ENCODE measurements around the gene FAM124B.

DNA sequence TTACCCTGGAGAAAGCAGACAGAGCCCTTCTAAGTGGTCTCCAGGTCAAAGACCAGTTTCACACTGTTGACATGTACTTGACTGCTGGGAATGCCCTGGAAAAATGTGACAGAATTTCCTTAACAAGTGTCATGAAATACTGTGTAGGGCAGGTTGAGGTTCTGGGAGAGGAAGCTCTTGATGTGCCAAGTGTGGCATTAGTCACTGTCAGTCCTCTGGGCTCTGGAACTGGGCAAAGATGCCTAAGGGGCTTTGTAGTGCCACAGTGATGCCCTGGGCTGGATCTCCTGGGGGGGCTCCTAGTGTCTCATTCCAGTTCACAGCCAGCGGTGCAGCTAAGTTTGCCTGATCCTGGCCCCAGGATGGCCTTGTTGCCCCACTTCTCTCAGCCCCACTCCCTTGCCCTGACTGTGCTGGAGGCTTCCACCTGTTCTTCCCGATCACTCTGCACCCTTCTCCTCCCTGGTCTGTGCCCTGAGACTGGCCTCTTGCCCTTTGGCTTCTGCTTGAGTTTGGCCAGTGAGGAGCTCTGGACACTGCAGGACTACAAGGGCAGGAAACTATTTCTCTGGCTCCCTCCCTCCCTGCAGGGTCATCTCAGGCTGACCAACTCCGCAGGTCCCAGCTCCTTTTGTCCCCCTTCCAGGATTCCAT is 27.0 kb upstream of the FAM124B start:
- TF ChIP-seq, protein P1, sequence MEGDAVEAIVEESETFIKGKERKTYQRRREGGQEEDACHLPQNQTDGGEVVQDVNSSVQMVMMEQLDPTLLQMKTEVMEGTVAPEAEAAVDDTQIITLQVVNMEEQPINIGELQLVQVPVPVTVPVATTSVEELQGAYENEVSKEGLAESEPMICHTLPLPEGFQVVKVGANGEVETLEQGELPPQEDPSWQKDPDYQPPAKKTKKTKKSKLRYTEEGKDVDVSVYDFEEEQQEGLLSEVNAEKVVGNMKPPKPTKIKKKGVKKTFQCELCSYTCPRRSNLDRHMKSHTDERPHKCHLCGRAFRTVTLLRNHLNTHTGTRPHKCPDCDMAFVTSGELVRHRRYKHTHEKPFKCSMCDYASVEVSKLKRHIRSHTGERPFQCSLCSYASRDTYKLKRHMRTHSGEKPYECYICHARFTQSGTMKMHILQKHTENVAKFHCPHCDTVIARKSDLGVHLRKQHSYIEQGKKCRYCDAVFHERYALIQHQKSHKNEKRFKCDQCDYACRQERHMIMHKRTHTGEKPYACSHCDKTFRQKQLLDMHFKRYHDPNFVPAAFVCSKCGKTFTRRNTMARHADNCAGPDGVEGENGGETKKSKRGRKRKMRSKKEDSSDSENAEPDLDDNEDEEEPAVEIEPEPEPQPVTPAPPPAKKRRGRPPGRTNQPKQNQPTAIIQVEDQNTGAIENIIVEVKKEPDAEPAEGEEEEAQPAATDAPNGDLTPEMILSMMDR (IDR thresholded peaks at IDR 0.05; ENCODE audit: poor library complexity) = no peak
- TF ChIP-seq EZH2 (IDR thresholded peaks at IDR 0.05; ENCODE audit: borderline replicate concordance) = no peak
- no peak for TF ChIP-seq EZH2phosphoT487 (IDR thresholded peaks at IDR 0.05; ENCODE audit: low read depth, severe bottlenecking, unreplicated experiment)
